H1 (cell line): ENCODE data around the gene SEMA3E.

Experiments
- CHD2 ChIP-seq: IDR thresholded peaks from 2 replicates; pipeline ENCODE4 v1.6.1; 2012; ENCODE audit warnings: low read length, improper control_type of control experiment
- GABPA ChIP-seq: IDR thresholded peaks from 2 replicates; pipeline ENCODE4 v1.6.1; 2011; ENCODE audit warnings: mild to moderate bottlenecking, low read length, moderate library complexity, borderline replicate concordance; ENCODE audit not compliant: insufficient read depth
- RNF2 ChIP-seq: fragments of 200-900, 300-1000 bp; sonication (generic); IDR thresholded peaks from 2 replicates; pipeline ENCODE4 v1.7.1; 2016; ENCODE audit warnings: borderline replicate concordance, low read depth, mild to moderate bottlenecking, antibody characterized with exemption, low read length; ENCODE audit not compliant: poor library complexity, severe bottlenecking; ENCODE audit errors: missing control alignments
- SIN3A ChIP-seq, 2 experiments: IDR thresholded peaks in 1 of 2; conservative IDR thresholded peaks in 1 of 2; 2 replicates each; pipeline ENCODE4 v1.6.1; 2011 to 2012; ENCODE audit warnings: low read length in 2 of 2, improper control_type of control experiment in 1 of 2, low read depth in 1 of 2, mild to moderate bottlenecking in 1 of 2
- TF ChIP-seq, protein P1 (sequence below): IDR thresholded peaks from 2 replicates; pipeline ENCODE4 v1.6.1; 2011; ENCODE audit warnings: low read length, improper control_type of control experiment
- TF ChIP-seq, protein P2 (sequence below), 3 experiments: IDR thresholded peaks; 1 replicate in 2 of 3; 2 replicates in 1 of 3; pipeline versions ENCODE4 v1.5.1 to v1.6.1; 2011; ENCODE audit warnings: low read length in 3 of 3, mild to moderate bottlenecking in 3 of 3, inconsistent platforms in 2 of 3, low read depth in 1 of 3, moderate library complexity in 1 of 3; ENCODE audit not compliant: insufficient read depth in 1 of 3; ENCODE audit errors: control extremely low read depth in 1 of 3
- TF ChIP-seq, protein P3 (sequence below): IDR thresholded peaks from 2 replicates; pipeline ENCODE4 v1.6.1; 2012; ENCODE audit warnings: inconsistent platforms

DNA sequence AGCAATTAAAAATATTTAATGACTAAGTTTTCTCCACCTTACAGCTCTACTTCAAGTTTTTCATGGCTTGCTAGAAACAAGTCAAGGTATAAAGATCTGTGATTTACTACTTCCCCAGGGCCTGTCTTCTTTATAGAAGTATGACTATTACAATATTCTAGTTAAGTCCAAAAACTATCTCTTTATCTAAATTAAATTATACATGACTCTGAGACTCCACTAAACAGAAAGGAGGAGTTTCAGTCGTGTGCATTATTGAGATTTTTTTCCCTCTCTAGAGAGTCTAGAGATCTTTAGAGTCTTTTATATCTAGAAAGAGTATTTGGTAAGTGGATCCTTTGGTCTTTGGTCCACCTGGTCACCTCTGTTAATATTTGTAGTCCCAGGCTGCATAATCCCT lies 100.7 kb downstream of the SEMA3E start:
- TF ChIP-seq GABPA: no peak
- TF ChIP-seq, protein P1, sequence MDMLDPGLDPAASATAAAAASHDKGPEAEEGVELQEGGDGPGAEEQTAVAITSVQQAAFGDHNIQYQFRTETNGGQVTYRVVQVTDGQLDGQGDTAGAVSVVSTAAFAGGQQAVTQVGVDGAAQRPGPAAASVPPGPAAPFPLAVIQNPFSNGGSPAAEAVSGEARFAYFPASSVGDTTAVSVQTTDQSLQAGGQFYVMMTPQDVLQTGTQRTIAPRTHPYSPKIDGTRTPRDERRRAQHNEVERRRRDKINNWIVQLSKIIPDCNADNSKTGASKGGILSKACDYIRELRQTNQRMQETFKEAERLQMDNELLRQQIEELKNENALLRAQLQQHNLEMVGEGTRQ: no peak
- TF ChIP-seq RNF2: no peak
- TF ChIP-seq, protein P2, sequence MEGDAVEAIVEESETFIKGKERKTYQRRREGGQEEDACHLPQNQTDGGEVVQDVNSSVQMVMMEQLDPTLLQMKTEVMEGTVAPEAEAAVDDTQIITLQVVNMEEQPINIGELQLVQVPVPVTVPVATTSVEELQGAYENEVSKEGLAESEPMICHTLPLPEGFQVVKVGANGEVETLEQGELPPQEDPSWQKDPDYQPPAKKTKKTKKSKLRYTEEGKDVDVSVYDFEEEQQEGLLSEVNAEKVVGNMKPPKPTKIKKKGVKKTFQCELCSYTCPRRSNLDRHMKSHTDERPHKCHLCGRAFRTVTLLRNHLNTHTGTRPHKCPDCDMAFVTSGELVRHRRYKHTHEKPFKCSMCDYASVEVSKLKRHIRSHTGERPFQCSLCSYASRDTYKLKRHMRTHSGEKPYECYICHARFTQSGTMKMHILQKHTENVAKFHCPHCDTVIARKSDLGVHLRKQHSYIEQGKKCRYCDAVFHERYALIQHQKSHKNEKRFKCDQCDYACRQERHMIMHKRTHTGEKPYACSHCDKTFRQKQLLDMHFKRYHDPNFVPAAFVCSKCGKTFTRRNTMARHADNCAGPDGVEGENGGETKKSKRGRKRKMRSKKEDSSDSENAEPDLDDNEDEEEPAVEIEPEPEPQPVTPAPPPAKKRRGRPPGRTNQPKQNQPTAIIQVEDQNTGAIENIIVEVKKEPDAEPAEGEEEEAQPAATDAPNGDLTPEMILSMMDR (IDR thresholded peaks at IDR 0.05; ENCODE audit: control extremely low read depth in 1 of 3, insufficient read depth in 1 of 3, low read depth in 1 of 3, low read length in 3 of 3): no peak
- TF ChIP-seq, protein P3, sequence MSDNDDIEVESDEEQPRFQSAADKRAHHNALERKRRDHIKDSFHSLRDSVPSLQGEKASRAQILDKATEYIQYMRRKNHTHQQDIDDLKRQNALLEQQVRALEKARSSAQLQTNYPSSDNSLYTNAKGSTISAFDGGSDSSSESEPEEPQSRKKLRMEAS: no peak
- TF ChIP-seq CHD2: no peak
- no peak for TF ChIP-seq SIN3A (conservative IDR thresholded peaks at IDR 0.05 in 1 of 2, IDR thresholded peaks at IDR 0.05 in 1 of 2; ENCODE audit: low read depth in 1 of 2, low read length in 2 of 2)
